Hepatocyte (in vitro differentiated cells): ENCODE results near the gene FKBP7.

ENCODE experiments used
- EZH2 ChIP-seq: fragments of 200-600 bp; sonication (generic); IDR thresholded peaks from 2 replicates; pipeline ENCODE4 v1.6.1; 2016; ENCODE audit warnings: antibody characterized with exemption, mild to moderate bottlenecking, borderline replicate concordance
- EZH2phosphoT487 ChIP-seq: fragments of 200-600 bp; sonication (generic); IDR thresholded peaks from one replicate; pipeline ENCODE4 v1.6.1; 2018; ENCODE audit warnings: antibody characterized with exemption, mild to moderate bottlenecking, low read depth, moderate library complexity; ENCODE audit not compliant: unreplicated experiment, severe bottlenecking
- TF ChIP-seq, protein P1 (sequence below): fragments of 200-600 bp; sonication (generic); IDR thresholded peaks from 2 replicates; pipeline ENCODE4 v1.5.1; 2016; ENCODE audit warnings: antibody characterized with exemption, mild to moderate bottlenecking; ENCODE audit not compliant: poor library complexity

- TF ChIP-seq EZH2phosphoT487 (no peak), EZH2 (no peak)
- TF ChIP-seq, protein P1, sequence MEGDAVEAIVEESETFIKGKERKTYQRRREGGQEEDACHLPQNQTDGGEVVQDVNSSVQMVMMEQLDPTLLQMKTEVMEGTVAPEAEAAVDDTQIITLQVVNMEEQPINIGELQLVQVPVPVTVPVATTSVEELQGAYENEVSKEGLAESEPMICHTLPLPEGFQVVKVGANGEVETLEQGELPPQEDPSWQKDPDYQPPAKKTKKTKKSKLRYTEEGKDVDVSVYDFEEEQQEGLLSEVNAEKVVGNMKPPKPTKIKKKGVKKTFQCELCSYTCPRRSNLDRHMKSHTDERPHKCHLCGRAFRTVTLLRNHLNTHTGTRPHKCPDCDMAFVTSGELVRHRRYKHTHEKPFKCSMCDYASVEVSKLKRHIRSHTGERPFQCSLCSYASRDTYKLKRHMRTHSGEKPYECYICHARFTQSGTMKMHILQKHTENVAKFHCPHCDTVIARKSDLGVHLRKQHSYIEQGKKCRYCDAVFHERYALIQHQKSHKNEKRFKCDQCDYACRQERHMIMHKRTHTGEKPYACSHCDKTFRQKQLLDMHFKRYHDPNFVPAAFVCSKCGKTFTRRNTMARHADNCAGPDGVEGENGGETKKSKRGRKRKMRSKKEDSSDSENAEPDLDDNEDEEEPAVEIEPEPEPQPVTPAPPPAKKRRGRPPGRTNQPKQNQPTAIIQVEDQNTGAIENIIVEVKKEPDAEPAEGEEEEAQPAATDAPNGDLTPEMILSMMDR: no peak
Observed at GRCh38 chr2:178477443-178478129, 814 bp downstream of the FKBP7 start.
